Heart right ventricle (tissue), 16 donors: ENCODE measurements around the gene COMP. TPM values are rescaled to one million over a fixed set of nuclear protein-coding genes. Genes with fewer than 3 reads are reported as not detected.

Source experiments
- ATAC-seq, 8 donors: fragments of 200-7000 bp; cut with Tn5 transposase; one replicate each; pipeline ENCODE4 v1.9.1; 2020; ENCODE audit warnings: mild to moderate bottlenecking in 8 of 8, moderate library complexity in 8 of 8, moderate number of reproducible peaks in 1 of 8
- DNase-seq, 2 donors: peaks; one replicate each; pipeline ENCODE4 v3.0.0-alpha.2; 2020
- H3K27ac ChIP-seq, 10 donors: fragments of 200-600 bp; sonication (generic) in 2 of 10; one replicate each; pipeline versions ENCODE4 v1.5.0 to v1.8.0; 2020 to 2022; ENCODE audit warnings: mild to moderate bottlenecking in 3 of 10
- H3K27me3 ChIP-seq, 7 donors: fragments of 200-600 bp; one replicate each; pipeline ENCODE4 v1.8.0; 2021 to 2022; ENCODE audit warnings: mild to moderate bottlenecking in 2 of 7
- H3K36me3 ChIP-seq, 9 donors: fragments of 200-600 bp; sonication (generic) in 1 of 9; one replicate each; pipeline versions ENCODE4 v1.5.0 to v1.8.0; 2020 to 2022; ENCODE audit warnings: mild to moderate bottlenecking in 2 of 9
- H3K4me1 ChIP-seq, 9 donors: fragments of 200-600 bp; sonication (generic) in 1 of 9; one replicate each; pipeline versions ENCODE4 v1.5.0 to v1.8.0; 2020 to 2022; ENCODE audit warnings: mild to moderate bottlenecking in 4 of 9
- H3K4me3 ChIP-seq, 10 donors: fragments of 200-600 bp; sonication (generic) in 2 of 10; one replicate each; pipeline versions ENCODE4 v1.5.0 to v1.8.0; 2020 to 2022; ENCODE audit warnings: mild to moderate bottlenecking in 7 of 10, moderate library complexity in 2 of 10
- H3K9me3 ChIP-seq, 11 donors: fragments of 200-600 bp in 10 of 11; sonication (generic) in 2 of 11; one replicate each; pipeline versions ENCODE4 v1.5.0 to v1.8.0; 2013 to 2022; ENCODE audit warnings: mild to moderate bottlenecking in 2 of 11, control low read depth in 1 of 11, moderate library complexity in 1 of 11
- WGBS, 2 donors: extraction: QIAGEN DNeasy Blood & Tissue Kit; methylation state at CpG; one replicate each; pipeline ENCODE4 v1.1.7; 2013; ENCODE audit warnings: inconsistent platforms in 1 of 2; 5-methylcytosine and 5-hydroxymethylcytosine counted together
- intact Hi-C, 10 donors: fragments of 100-400 bp; cut with DNase I; formaldehyde crosslinking; loops; one replicate each; pipeline versions ENCODE4 v1.11.1 to v1.14.2; 2022
- polyA plus RNA-seq, 2 donors: library from polyadenylated mRNA; stranded (reverse); fragments of 200-250 nt; gene quantifications; one replicate each; pipeline ENCODE4 v1.2.3, GENCODE V29; 2013
- total RNA-seq, 10 donors: library from RNA; stranded (reverse); fragmentation: NEBNext Ultra II Directional in 3 of 10; extraction: Animal tissue kit (Norgen Biotek cat#: 25700) in 3 of 10; gene quantifications; one replicate each; pipeline versions ENCODE4 v1.2.1 to v1.2.4, GENCODE V29; 2021 to 2023
- TF ChIP-seq, protein P1 (sequence below), 9 donors: fragments of 200-600 bp; sonication (generic) in 2 of 9; IDR thresholded peaks; one replicate each; pipeline versions ENCODE4 v1.5.0 to v1.8.0; 2021 to 2022; ENCODE audit warnings: antibody characterized with exemption in 9 of 9, mild to moderate bottlenecking in 5 of 9, moderate library complexity in 1 of 9
- donor health status: Arrhythmogenic right ventricular cardiomyopathy.
- donor health status: ischemic (EF 13 %, LVEDD 7.1; RV severe dilation, severe dysfunction).
- donor health status: healthy with polysubstance abuse.
- donor health status: DM: no; HTN: yes; CAD: no.
- donor health status: DM: no; HTN: no; CAD: no.
- donor health status: ischemic (EF 25% LVEDD 6.9; RV normal size, moderate dysfunction).
- donor health status: ischemic (EF 25% LVEDD 5.7; RV mildly dilated, moderate dysfunction).
- donor health status: healthy.
- donor health status: DM: yes; HTN: yes; CAD: no.
- donor health status: Ischemic cardiomyopathy.
- donor health status: ischemic (EF 35%, LVEDD 5.7; RV mildly dilated, moderate dysfunction).
- donor health status: nonischemic (EF 11% LVEDD 7.7; RV severe dilation, severe dysfunction).
- donor health status: DM: yes; HTN: yes; CAD: no.
- donor health status: PGD.
- donor health status: ischemic (EF 29% LVEDD 5.4; RV normal size, mild dysfunction).
- donor health status: nonischemic (EF 23%, LVEDD 6.1; RV moderate dilation, normal function).

COMP gene
- total and polyA plus RNA-seq, 12 donors: 0.13 to 5.9 (median 0.43) TPM; not detected in 2

- Histone ChIP-seq H3K4me3 (no peak overlapping the region), H3K4me1 (peaks cover 0 to 3% (median 0%) of the 10 kb centered on the region in 9 donors), H3K27ac (no peak overlapping the region), H3K9me3 (no peaks in the 10 kb centered on the region), H3K36me3 (peaks cover 0 to 43% (median 3%) of the 10 kb centered on the region in 9 donors), H3K27me3 (no peaks in the 10 kb centered on the region)
- intact Hi-C loops: no loop called here
- TF ChIP-seq, protein P1, sequence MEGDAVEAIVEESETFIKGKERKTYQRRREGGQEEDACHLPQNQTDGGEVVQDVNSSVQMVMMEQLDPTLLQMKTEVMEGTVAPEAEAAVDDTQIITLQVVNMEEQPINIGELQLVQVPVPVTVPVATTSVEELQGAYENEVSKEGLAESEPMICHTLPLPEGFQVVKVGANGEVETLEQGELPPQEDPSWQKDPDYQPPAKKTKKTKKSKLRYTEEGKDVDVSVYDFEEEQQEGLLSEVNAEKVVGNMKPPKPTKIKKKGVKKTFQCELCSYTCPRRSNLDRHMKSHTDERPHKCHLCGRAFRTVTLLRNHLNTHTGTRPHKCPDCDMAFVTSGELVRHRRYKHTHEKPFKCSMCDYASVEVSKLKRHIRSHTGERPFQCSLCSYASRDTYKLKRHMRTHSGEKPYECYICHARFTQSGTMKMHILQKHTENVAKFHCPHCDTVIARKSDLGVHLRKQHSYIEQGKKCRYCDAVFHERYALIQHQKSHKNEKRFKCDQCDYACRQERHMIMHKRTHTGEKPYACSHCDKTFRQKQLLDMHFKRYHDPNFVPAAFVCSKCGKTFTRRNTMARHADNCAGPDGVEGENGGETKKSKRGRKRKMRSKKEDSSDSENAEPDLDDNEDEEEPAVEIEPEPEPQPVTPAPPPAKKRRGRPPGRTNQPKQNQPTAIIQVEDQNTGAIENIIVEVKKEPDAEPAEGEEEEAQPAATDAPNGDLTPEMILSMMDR (IDR thresholded peaks at IDR 0.05): no peak
- WGBS, 2 donors: 96 to 97% methylated on average over 23 of the region's 23 CpGs
- ATAC-seq (no peak), DNase-seq (no peak)
These were observed 41.5 kb downstream of the COMP start for GRCh38 chr19:18749362-18750231.

- Histone ChIP-seq H3K4me1 (peaks cover 14 to 24% (median 19%) of the 10 kb centered on the region in 9 donors), H3K27ac (peak overlapping the region in 1 of 10 donors; percentile 16), H3K36me3 (peaks cover 0 to 21% (median 0%) of the 10 kb centered on the region in 9 donors), H3K4me3 (no peak overlapping the region), H3K9me3 (no peaks in the 10 kb centered on the region), H3K27me3 (no peaks in the 10 kb centered on the region)
- WGBS, 2 donors: 67 to 70% methylated on average over 29 of the region's 29 CpGs
- DNase-seq: no peak
- intact Hi-C loops: no loop called here
- TF ChIP-seq, protein P1 (IDR thresholded peaks at IDR 0.05): no peak
- no peak for ATAC-seq
These were observed 44.4 kb downstream of the COMP start for GRCh38 chr19:18746401-18747325.

GRCh38 chr19:18745931-18746330, 45.2 kb downstream of the COMP start:
- intact Hi-C loops: no loop called here
- TF ChIP-seq, protein P1 (IDR thresholded peaks at IDR 0.05): no peak
- WGBS, 2 donors: 90 to 92% methylated on average over 5 of the region's 5 CpGs
- no peaks in the 10 kb centered on the region for H3K27me3 ChIP-seq
- H3K4me1 ChIP-seq: peaks cover 18 to 31% (median 25%) of the 10 kb centered on the region in 9 donors
- no peaks in the 10 kb centered on the region for H3K9me3 ChIP-seq
- no peak overlapping the region for H3K4me3 ChIP-seq
- DNase-seq: no peak
- no peak overlapping the region for H3K27ac ChIP-seq
- peaks cover 0 to 16% (median 0%) of the 10 kb centered on the region in 9 donors for H3K36me3 ChIP-seq
- ATAC-seq: no peak
